K562 (cell line): ENCODE data around the gene RSPH9. TPM values are rescaled to one million over a fixed set of nuclear protein-coding genes. Genes with fewer than 3 reads are reported as not detected.

ENCODE experiments used
- BCOR ChIP-seq: fragments of 450-650 bp; IDR thresholded peaks from 2 replicates; pipeline ENCODE4 v1.6.1; 2016
- BHLHE40 ChIP-seq: IDR thresholded peaks from 2 replicates; pipeline ENCODE4 v1.6.1; 2011; ENCODE audit warnings: low read length, improper control_type of control experiment
- CAMTA2 ChIP-seq: fragments of 250-450 bp; sonication (Bioruptor Pico); conservative IDR thresholded peaks from 2 replicates; pipeline ENCODE4 v1.5.1; 2022
- ELF2 ChIP-seq: fragments of 250-450 bp; sonication (Bioruptor Pico); IDR thresholded peaks from 2 replicates; pipeline ENCODE4 v1.5.0; 2021; ENCODE audit warnings: mild to moderate bottlenecking
- HMGN3 ChIP-seq: IDR thresholded peaks from 2 replicates; pipeline ENCODE4 v1.6.1; 2011; ENCODE audit warnings: borderline replicate concordance, low read depth, mild to moderate bottlenecking, mixed read lengths, low read length; ENCODE audit not compliant: insufficient read length; ENCODE audit errors: extremely low read depth
- MECOM ChIP-seq: fragments of 250-450 bp; sonication (Bioruptor Pico); IDR thresholded peaks from 2 replicates; pipeline ENCODE4 v1.8.0; 2022; ENCODE audit warnings: inconsistent platforms
- RBFOX2 ChIP-seq: fragments of 200-400 bp; formaldehyde crosslinking; IDR thresholded peaks from 2 replicates; pipeline ENCODE4 v1.6.1; 2017; ENCODE audit warnings: low read depth, mild to moderate bottlenecking, low read length, moderate library complexity
- ZNF124 ChIP-seq: sonication (generic); formaldehyde crosslinking; IDR thresholded peaks from 2 replicates; pipeline ENCODE4 v1.8.1; 2022; ENCODE audit warnings: missing genetic modification reagents
- ZNF436 ChIP-seq: fragments of 250-450, 450-650 bp; sonication (Bioruptor Pico); formaldehyde crosslinking; IDR thresholded peaks from 2 replicates; pipeline ENCODE4 v1.7.0; 2020; ENCODE audit warnings: mild to moderate bottlenecking
- ZNF780A ChIP-seq: fragments of 250-450 bp; sonication (Bioruptor Pico); IDR thresholded peaks from 2 replicates; pipeline ENCODE4 v1.5.0; 2021; ENCODE audit warnings: mild to moderate bottlenecking
- polyA plus RNA-seq, 8 experiments: library from polyadenylated mRNA; depleted of rRNA in 4 of 8; stranded (reverse) in 5 of 8; unstranded in 3 of 8; fragments of >200 nt; fragmentation: Nextera tagmentation in 2 of 8; fragmentation: Illumina TruSeq in 1 of 8; extraction: Ambion mirVana in 2 of 8; extraction: Trizol in 1 of 8; gene quantifications; 2 replicates each; pipeline versions ENCODE4 v1.2.1 to v1.2.3, GENCODE V29; 2011 to 2014; ENCODE audit warnings: inconsistent platforms in 1 of 8, missing spikeins in 1 of 8
- total RNA-seq, 7 experiments: library from RNA; depleted of rRNA in 6 of 7; stranded (reverse); fragments of >200 nt in 6 of 7; fragmentation: Illumina TruSeq in 2 of 7; extraction: Trizol in 2 of 7; gene quantifications; 2 replicates each; pipeline versions ENCODE4 v1.2.1 to v1.2.3, GENCODE V29; 2011 to 2021; ENCODE audit warnings: low replicate concordance in 1 of 7
- TF ChIP-seq, protein P1 (sequence below), 2 experiments: fragments of 450-650 bp; formaldehyde crosslinking in 1 of 2; IDR thresholded peaks; 2 replicates each; pipeline versions ENCODE4 v1.4.0 to v1.6.1; 2014 to 2020; ENCODE audit warnings: mild to moderate bottlenecking in 2 of 2, borderline replicate concordance in 1 of 2, low read depth in 1 of 2
- TF ChIP-seq, protein P2 (sequence below): sonication (generic); formaldehyde crosslinking; IDR thresholded peaks from 2 replicates; pipeline ENCODE4 v1.8.0; 2022; ENCODE audit warnings: mild to moderate bottlenecking, missing genetic modification reagents
- TF ChIP-seq, protein P3 (sequence below): fragments of 200-800 bp; sonication (Bioruptor generic); IDR thresholded peaks from 2 replicates; pipeline ENCODE4 v1.6.1; 2017; ENCODE audit warnings: missing genetic modification characterization, missing compliant biosample characterization
- TF ChIP-seq, protein P4 (sequence below): sonication (generic); formaldehyde crosslinking; IDR thresholded peaks from 2 replicates; pipeline ENCODE4 v1.8.1; 2023; ENCODE audit warnings: mild to moderate bottlenecking, missing genetic modification reagents

Gene RSPH9
- total and polyA plus RNA-seq, 9 of the 15 experiments (the other 6 are each of a cell fraction or from before 2014, with no cell fraction given) = 0.05 to 0.60 (median 0.39) TPM; not detected in 6

DNA sequence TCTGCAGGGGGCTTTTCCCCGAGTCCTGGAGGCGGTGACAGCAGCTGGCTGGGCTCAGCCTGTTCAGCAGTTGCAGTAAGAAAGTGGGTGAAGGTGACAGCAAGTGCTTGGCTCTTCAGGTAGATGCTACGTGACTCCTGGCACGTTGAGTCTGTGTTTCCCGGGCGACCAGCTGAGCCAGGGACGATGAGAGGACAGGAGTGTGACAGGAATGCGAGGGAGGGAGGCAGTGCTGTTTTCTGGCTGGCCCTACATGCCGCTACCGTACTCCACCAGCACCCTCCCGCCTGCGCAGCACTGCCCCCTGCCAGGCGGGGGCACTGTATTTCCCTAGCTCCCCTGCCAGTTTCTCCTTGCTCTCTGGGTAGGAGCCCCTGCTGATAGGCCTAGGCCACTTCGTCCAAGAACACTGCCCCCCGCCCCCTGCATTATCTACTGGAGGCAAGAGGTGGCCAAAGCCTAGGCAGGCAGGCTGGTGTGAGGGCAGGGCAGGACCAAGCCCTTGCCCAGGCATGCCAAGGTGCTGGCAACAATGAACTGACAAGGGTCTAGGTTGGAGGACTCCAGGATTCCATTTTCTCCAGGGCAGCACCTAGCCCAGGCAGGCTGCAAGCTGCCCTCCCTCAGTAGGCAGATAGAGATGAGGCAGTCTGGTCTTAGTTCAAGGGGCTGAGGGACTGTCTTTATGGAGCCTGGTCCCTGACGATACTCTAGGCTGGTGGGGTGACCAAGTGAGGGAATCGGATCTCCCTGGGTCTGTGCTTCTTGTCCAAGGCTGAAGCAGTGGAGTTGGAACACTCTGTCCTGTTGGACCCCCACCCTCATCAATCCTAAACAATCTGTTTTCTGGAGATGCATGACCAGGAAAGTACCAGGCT lies 23.6 kb downstream of the RSPH9 start (continued):
- TF ChIP-seq, protein P1, sequence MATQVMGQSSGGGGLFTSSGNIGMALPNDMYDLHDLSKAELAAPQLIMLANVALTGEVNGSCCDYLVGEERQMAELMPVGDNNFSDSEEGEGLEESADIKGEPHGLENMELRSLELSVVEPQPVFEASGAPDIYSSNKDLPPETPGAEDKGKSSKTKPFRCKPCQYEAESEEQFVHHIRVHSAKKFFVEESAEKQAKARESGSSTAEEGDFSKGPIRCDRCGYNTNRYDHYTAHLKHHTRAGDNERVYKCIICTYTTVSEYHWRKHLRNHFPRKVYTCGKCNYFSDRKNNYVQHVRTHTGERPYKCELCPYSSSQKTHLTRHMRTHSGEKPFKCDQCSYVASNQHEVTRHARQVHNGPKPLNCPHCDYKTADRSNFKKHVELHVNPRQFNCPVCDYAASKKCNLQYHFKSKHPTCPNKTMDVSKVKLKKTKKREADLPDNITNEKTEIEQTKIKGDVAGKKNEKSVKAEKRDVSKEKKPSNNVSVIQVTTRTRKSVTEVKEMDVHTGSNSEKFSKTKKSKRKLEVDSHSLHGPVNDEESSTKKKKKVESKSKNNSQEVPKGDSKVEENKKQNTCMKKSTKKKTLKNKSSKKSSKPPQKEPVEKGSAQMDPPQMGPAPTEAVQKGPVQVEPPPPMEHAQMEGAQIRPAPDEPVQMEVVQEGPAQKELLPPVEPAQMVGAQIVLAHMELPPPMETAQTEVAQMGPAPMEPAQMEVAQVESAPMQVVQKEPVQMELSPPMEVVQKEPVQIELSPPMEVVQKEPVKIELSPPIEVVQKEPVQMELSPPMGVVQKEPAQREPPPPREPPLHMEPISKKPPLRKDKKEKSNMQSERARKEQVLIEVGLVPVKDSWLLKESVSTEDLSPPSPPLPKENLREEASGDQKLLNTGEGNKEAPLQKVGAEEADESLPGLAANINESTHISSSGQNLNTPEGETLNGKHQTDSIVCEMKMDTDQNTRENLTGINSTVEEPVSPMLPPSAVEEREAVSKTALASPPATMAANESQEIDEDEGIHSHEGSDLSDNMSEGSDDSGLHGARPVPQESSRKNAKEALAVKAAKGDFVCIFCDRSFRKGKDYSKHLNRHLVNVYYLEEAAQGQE (IDR thresholded peaks at IDR 0.05; ENCODE audit: borderline replicate concordance) = peak; percentile 36; the same call in 1 of the 2 replicates
- TF ChIP-seq, protein P1 (CRISPR knock-in tag; IDR thresholded peaks at IDR 0.05; ENCODE audit: low read depth) = no peak
- no peak for TF ChIP-seq ZNF124 (CRISPR knock-in tag)
- TF ChIP-seq, protein P2, sequence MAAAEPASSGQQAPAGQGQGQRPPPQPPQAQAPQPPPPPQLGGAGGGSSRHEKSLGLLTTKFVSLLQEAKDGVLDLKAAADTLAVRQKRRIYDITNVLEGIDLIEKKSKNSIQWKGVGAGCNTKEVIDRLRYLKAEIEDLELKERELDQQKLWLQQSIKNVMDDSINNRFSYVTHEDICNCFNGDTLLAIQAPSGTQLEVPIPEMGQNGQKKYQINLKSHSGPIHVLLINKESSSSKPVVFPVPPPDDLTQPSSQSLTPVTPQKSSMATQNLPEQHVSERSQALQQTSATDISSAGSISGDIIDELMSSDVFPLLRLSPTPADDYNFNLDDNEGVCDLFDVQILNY (CRISPR knock-in tag) = 0 out of 2 replicates have a peak, but pooled peaks have one; percentile 56
- TF ChIP-seq, protein P3, sequence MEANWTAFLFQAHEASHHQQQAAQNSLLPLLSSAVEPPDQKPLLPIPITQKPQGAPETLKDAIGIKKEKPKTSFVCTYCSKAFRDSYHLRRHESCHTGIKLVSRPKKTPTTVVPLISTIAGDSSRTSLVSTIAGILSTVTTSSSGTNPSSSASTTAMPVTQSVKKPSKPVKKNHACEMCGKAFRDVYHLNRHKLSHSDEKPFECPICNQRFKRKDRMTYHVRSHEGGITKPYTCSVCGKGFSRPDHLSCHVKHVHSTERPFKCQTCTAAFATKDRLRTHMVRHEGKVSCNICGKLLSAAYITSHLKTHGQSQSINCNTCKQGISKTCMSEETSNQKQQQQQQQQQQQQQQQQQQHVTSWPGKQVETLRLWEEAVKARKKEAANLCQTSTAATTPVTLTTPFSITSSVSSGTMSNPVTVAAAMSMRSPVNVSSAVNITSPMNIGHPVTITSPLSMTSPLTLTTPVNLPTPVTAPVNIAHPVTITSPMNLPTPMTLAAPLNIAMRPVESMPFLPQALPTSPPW = peak; percentile 50
- TF ChIP-seq BCOR = no peak
- TF ChIP-seq BHLHE40 = peak; percentile 51
- TF ChIP-seq RBFOX2 = peak; percentile 46; the same call in 1 of the 2 replicates
- TF ChIP-seq ZNF436 = no peak
- TF ChIP-seq, protein P4, sequence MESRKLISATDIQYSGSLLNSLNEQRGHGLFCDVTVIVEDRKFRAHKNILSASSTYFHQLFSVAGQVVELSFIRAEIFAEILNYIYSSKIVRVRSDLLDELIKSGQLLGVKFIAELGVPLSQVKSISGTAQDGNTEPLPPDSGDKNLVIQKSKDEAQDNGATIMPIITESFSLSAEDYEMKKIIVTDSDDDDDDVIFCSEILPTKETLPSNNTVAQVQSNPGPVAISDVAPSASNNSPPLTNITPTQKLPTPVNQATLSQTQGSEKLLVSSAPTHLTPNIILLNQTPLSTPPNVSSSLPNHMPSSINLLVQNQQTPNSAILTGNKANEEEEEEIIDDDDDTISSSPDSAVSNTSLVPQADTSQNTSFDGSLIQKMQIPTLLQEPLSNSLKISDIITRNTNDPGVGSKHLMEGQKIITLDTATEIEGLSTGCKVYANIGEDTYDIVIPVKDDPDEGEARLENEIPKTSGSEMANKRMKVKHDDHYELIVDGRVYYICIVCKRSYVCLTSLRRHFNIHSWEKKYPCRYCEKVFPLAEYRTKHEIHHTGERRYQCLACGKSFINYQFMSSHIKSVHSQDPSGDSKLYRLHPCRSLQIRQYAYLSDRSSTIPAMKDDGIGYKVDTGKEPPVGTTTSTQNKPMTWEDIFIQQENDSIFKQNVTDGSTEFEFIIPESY (CRISPR knock-in tag) = peak; percentile 100
- TF ChIP-seq CAMTA2 (CRISPR knock-in tag) = 0 out of 2 replicates have a peak, but pooled peaks have one; percentile 71
- peak; percentile 52 for TF ChIP-seq ELF2
- peak; percentile 77; the same call in 1 of the 2 replicates for TF ChIP-seq ZNF780A (CRISPR knock-in tag)
- TF ChIP-seq MECOM = no peak
- TF ChIP-seq HMGN3 = peak; percentile 68
